CD8-positive, alpha-beta memory T cell (primary cell): ENCODE results near the gene NBDY. TPM values are rescaled to one million over a fixed set of nuclear protein-coding genes. Genes with fewer than 3 reads are reported as not detected.
A peak's percentile ranks its signal among the peaks of the same experiment; 100 is the strongest.

Experiments
- CTCF ChIA-PET: fragments of 350-600 bp; sonication (Branson Sonifier 250); formaldehyde crosslinking; loops from one replicate; lab custom pipeline; 2021; ENCODE audit warnings: antibody characterized with exemption; lab: Charles Lee
- POLR2A ChIA-PET: fragments of 350-600 bp; sonication (Branson Sonifier 250); formaldehyde crosslinking; loops from one replicate; lab custom pipeline; 2021; ENCODE audit warnings: antibody characterized with exemption; lab: Charles Lee
- DNase-seq, 5 donors: peaks; one replicate each; pipeline versions ENCODE4 v3.0.0 to v3.0.0-alpha.2; 2020 to 2022; ENCODE audit warnings: mixed read lengths in 1 of 5
- H3K27ac ChIP-seq: one replicate; pipeline ENCODE4 v1.7.0; 2013; ENCODE audit warnings: low read depth, mild to moderate bottlenecking, low read length, moderate library complexity
- H3K27me3 ChIP-seq: 2 replicates; pipeline ENCODE4 v1.7.0; 2013; ENCODE audit warnings: low read length, mild to moderate bottlenecking; ENCODE audit not compliant: insufficient read depth, poor library complexity, severe bottlenecking
- H3K36me3 ChIP-seq: 2 replicates; pipeline ENCODE4 v1.7.0; 2013; ENCODE audit warnings: mild to moderate bottlenecking, low read length, moderate library complexity; ENCODE audit not compliant: insufficient read depth
- H3K4me1 ChIP-seq: 2 replicates; pipeline ENCODE4 v1.7.0; 2013; ENCODE audit warnings: mild to moderate bottlenecking, low read length, moderate library complexity; ENCODE audit not compliant: insufficient read depth
- H3K4me3 ChIP-seq: 2 replicates; pipeline ENCODE4 v1.7.0; 2013; ENCODE audit warnings: mild to moderate bottlenecking, low read length
- H3K9me3 ChIP-seq: 2 replicates; pipeline ENCODE4 v1.7.0; 2013; ENCODE audit warnings: mild to moderate bottlenecking, low read length
- H3K27ac Mint-ChIP-seq, 8 donors: one replicate each; pipeline ENCODE4 v1.8.0; 2020 to 2021; ENCODE audit warnings: mixed read lengths in 8 of 8, mild to moderate bottlenecking in 6 of 8, inconsistent platforms in 3 of 8, moderate library complexity in 3 of 8
- H3K27me3 Mint-ChIP-seq, 2 donors: one replicate each; pipeline ENCODE4 v1.8.0; 2020 to 2021; ENCODE audit warnings: mixed read lengths in 2 of 2, mild to moderate bottlenecking in 1 of 2, moderate library complexity in 1 of 2
- H3K36me3 Mint-ChIP-seq, 3 donors: one replicate each; pipeline ENCODE4 v1.8.0; 2020 to 2021; ENCODE audit warnings: mixed read lengths in 3 of 3, inconsistent platforms in 1 of 3, mild to moderate bottlenecking in 1 of 3
- H3K4me1 Mint-ChIP-seq, 3 donors: one replicate each; pipeline ENCODE4 v1.8.0; 2020 to 2021; ENCODE audit warnings: mixed read lengths in 3 of 3, inconsistent platforms in 1 of 3, mild to moderate bottlenecking in 1 of 3
- H3K4me3 Mint-ChIP-seq, 7 donors: one replicate each; pipeline ENCODE4 v1.8.0; 2020 to 2021; ENCODE audit warnings: mixed read lengths in 7 of 7, mild to moderate bottlenecking in 6 of 7, moderate library complexity in 4 of 7, inconsistent platforms in 2 of 7
- H3K9me3 Mint-ChIP-seq, 5 donors: one replicate each; pipeline ENCODE4 v1.8.0; 2020 to 2022; ENCODE audit warnings: mixed read lengths in 5 of 5, mild to moderate bottlenecking in 3 of 5, moderate library complexity in 2 of 5, inconsistent platforms in 1 of 5
- polyA plus RNA-seq: library from polyadenylated mRNA; unstranded; fragments of 300-500 nt; fragmentation: Illumina TruSeq; gene quantifications from one replicate; pipeline ENCODE4 v1.2.3, GENCODE V29; 2021
- total RNA-seq, 2 experiments: library from RNA; stranded (reverse); gene quantifications; one replicate each; pipeline ENCODE4 v1.2.3, GENCODE V29; 2021

NBDY gene
- total and polyA plus RNA-seq, 3 experiments from 2014 or later = 34.1 to 65.2 (median 34.8) TPM

GRCh38 chrX:56795309-56795868 is 66.3 kb downstream of the NBDY start:
- CTCF ChIA-PET = no interaction called here
- Mint-ChIP-seq H3K4me1 (peaks cover 28 to 66% (median 65%) of the 10 kb centered on the region in 3 donors), H3K4me3 (no peak overlapping the region), H3K9me3 (no peaks in the 10 kb centered on the region), H3K36me3 (peaks cover 0 to 9% (median 6%) of the 10 kb centered on the region in 3 donors), H3K27ac (peak overlapping the region in 6 of 8 donors; percentile 6 to 88 (median 43)), H3K27me3 (no peaks in the 10 kb centered on the region)
- Histone ChIP-seq H3K36me3 (no peaks in the 10 kb centered on the region), H3K9me3 (no peaks in the 10 kb centered on the region), H3K27me3 (no peaks in the 10 kb centered on the region), H3K4me3 (no peak overlapping the region), H3K27ac (no peak overlapping the region), H3K4me1 (peaks cover 24% of the 10 kb centered on the region)
- DNase-seq = no peak
- POLR2A ChIA-PET = no interaction called here

GRCh38 chrX:56796641-56797395 is 67.8 kb downstream of the NBDY start:
- Histone ChIP-seq H3K9me3 (no peaks in the 10 kb centered on the region), H3K4me3 (no peak overlapping the region), H3K4me1 (peaks cover 38% of the 10 kb centered on the region), H3K36me3 (no peaks in the 10 kb centered on the region), H3K27me3 (no peaks in the 10 kb centered on the region), H3K27ac (no peak overlapping the region)
- Mint-ChIP-seq H3K4me1 (peaks cover 41 to 71% (median 68%) of the 10 kb centered on the region in 3 donors), H3K9me3 (no peaks in the 10 kb centered on the region), H3K27me3 (no peaks in the 10 kb centered on the region), H3K4me3 (no peak overlapping the region), H3K27ac (peak overlapping the region in 7 of 8 donors; percentile 20 to 86 (median 84)), H3K36me3 (peaks cover 0 to 8% (median 4%) of the 10 kb centered on the region in 3 donors)
- DNase-seq = no peak
- ChIA-PET CTCF (no interaction called here), POLR2A (no interaction called here)

- POLR2A ChIA-PET = no interaction called here
- Mint-ChIP-seq H3K4me1 (peaks cover 41 to 65% (median 63%) of the 10 kb centered on the region in 3 donors), H3K27ac (peak overlapping the region in 7 of 8 donors; percentile 30 to 86 (median 84)), H3K27me3 (no peaks in the 10 kb centered on the region), H3K9me3 (no peaks in the 10 kb centered on the region), H3K36me3 (peaks cover 0 to 8% (median 4%) of the 10 kb centered on the region in 3 donors), H3K4me3 (peak overlapping the region in 3 of 7 donors; percentile 1 to 58 (median 22))
- peaks cover 38% of the 10 kb centered on the region for H3K4me1 ChIP-seq
- CTCF ChIA-PET = no interaction called here
- no peak for DNase-seq
- no peak overlapping the region for H3K4me3 ChIP-seq
- H3K27me3 ChIP-seq = no peaks in the 10 kb centered on the region
- H3K36me3 ChIP-seq = no peaks in the 10 kb centered on the region
- no peak overlapping the region for H3K27ac ChIP-seq
- no peaks in the 10 kb centered on the region for H3K9me3 ChIP-seq
Observed at GRCh38 chrX:56797574-56798338, 68.7 kb downstream of the NBDY start.

GRCh38 chrX:56798339-56798711 is 69.3 kb downstream of the NBDY start:
- Mint-ChIP-seq H3K4me3 (peak overlapping the region in 1 of 7 donors; percentile 22), H3K36me3 (peaks cover 0 to 8% (median 4%) of the 10 kb centered on the region in 3 donors), H3K27ac (peak overlapping the region in 3 of 8 donors; percentile 30 to 47 (median 40)), H3K27me3 (peaks cover 0 to under 1% of the 10 kb centered on the region in 2 donors), H3K9me3 (no peaks in the 10 kb centered on the region), H3K4me1 (peaks cover 44 to 71% (median 64%) of the 10 kb centered on the region in 3 donors)
- Histone ChIP-seq H3K4me1 (peaks cover 38% of the 10 kb centered on the region), H3K9me3 (no peaks in the 10 kb centered on the region), H3K36me3 (no peaks in the 10 kb centered on the region), H3K27ac (no peak overlapping the region), H3K27me3 (no peaks in the 10 kb centered on the region), H3K4me3 (no peak overlapping the region)
- CTCF ChIA-PET = no interaction called here
- POLR2A ChIA-PET = no interaction called here
- no peak for DNase-seq

GRCh38 chrX:56798866-56799758 is 70.1 kb downstream of the NBDY start:
- ChIA-PET CTCF (no interaction called here), POLR2A (no interaction called here)
- peak overlapping the region; percentile 15 to 94 (median 80) for H3K27ac Mint-ChIP-seq
- no peaks in the 10 kb centered on the region for H3K9me3 Mint-ChIP-seq
- no peaks in the 10 kb centered on the region for H3K27me3 ChIP-seq
- peaks cover 0 to 2% of the 10 kb centered on the region in 2 donors for H3K27me3 Mint-ChIP-seq
- H3K9me3 ChIP-seq = no peaks in the 10 kb centered on the region
- H3K36me3 Mint-ChIP-seq = peaks cover 0 to 8% (median 4%) of the 10 kb centered on the region in 3 donors
- no peaks in the 10 kb centered on the region for H3K36me3 ChIP-seq
- H3K4me1 Mint-ChIP-seq = peaks cover 47 to 76% (median 68%) of the 10 kb centered on the region in 3 donors
- H3K27ac ChIP-seq = no peak overlapping the region
- peaks cover 38% of the 10 kb centered on the region for H3K4me1 ChIP-seq
- no peak overlapping the region for H3K4me3 ChIP-seq
- DNase-seq = no peak
- no peak overlapping the region for H3K4me3 Mint-ChIP-seq

GRCh38 chrX:56800307-56800706 is 71.3 kb downstream of the NBDY start:
- Histone ChIP-seq H3K36me3 (no peaks in the 10 kb centered on the region), H3K4me3 (no peak overlapping the region), H3K9me3 (no peaks in the 10 kb centered on the region), H3K27me3 (no peaks in the 10 kb centered on the region), H3K4me1 (peaks cover 38% of the 10 kb centered on the region), H3K27ac (no peak overlapping the region)
- peaks cover 47 to 73% (median 67%) of the 10 kb centered on the region in 3 donors for H3K4me1 Mint-ChIP-seq
- H3K4me3 Mint-ChIP-seq = peak overlapping the region in 3 of 7 donors; percentile 14 to 58 (median 31)
- peak overlapping the region; percentile 74 to 94 (median 84) for H3K27ac Mint-ChIP-seq
- ChIA-PET POLR2A (no interaction called here), CTCF (no interaction called here)
- H3K27me3 Mint-ChIP-seq = peaks cover 0 to 2% of the 10 kb centered on the region in 2 donors
- H3K9me3 Mint-ChIP-seq = no peaks in the 10 kb centered on the region
- no peak for DNase-seq
- H3K36me3 Mint-ChIP-seq = peaks cover 0 to 11% (median 4%) of the 10 kb centered on the region in 3 donors

- Histone ChIP-seq H3K4me1 (peaks cover 38% of the 10 kb centered on the region), H3K27me3 (no peaks in the 10 kb centered on the region), H3K4me3 (peak overlapping the region; percentile 26), H3K27ac (no peak overlapping the region), H3K9me3 (no peaks in the 10 kb centered on the region), H3K36me3 (no peaks in the 10 kb centered on the region)
- peaks cover 47 to 71% (median 67%) of the 10 kb centered on the region in 3 donors for H3K4me1 Mint-ChIP-seq
- H3K9me3 Mint-ChIP-seq = no peaks in the 10 kb centered on the region
- H3K36me3 Mint-ChIP-seq = peaks cover 0 to 12% (median 4%) of the 10 kb centered on the region in 3 donors
- peak overlapping the region; percentile 9 to 70 (median 42) for H3K4me3 Mint-ChIP-seq
- DNase-seq = peak in 4 of 5 donors; percentile 28 to 68 (median 58)
- ChIA-PET CTCF (interaction anchor here (0.7 kb wide), 1 partner anchor 177 kb away, joined by 3 read pairs; no protein-coding TSS in a partner anchor), POLR2A (no interaction called here)
- H3K27ac Mint-ChIP-seq = peak overlapping the region; percentile 73 to 90 (median 80)
- H3K27me3 Mint-ChIP-seq = peaks cover 0 to 2% of the 10 kb centered on the region in 2 donors
Observed at GRCh38 chrX:56800801-56801200, 71.8 kb downstream of the NBDY start.
